ENCODE results near the gene WNT4.
A peak's percentile ranks its signal among the peaks of the same experiment; 100 is the strongest.

Gene WNT4

DNA sequence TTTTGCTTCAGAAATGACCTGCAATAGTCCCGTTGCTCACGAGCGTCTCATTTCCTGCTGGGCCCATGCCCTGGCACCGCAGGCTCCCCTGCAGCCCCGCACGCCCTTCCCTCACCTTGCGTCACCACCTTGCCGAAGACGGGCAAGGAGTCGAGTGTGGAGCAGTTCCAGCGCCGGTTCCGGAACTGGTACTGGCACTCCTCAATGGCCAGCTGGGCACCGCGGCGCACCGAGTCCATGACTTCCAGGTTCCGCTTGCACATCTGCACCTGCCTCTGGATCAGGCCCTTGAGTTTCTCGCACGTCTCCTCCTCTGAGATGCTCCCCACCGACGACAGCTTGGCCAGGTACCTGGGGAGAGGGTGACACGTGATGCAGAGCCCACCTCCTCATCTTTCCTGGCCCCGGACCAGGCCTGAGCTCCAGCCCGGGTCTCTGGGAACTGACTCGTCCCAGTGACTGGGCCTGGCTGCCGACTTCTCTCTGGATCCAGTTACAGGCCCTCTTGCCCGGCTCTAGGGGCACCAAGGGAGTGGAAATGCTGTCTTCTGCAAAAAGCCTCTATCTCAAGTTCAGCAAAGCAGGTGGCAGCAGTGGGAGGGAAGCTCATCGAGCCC is 13.3 kb downstream of the WNT4 start:
- no peak for DNase-seq (ENCODE audit: low spot score)

DNA sequence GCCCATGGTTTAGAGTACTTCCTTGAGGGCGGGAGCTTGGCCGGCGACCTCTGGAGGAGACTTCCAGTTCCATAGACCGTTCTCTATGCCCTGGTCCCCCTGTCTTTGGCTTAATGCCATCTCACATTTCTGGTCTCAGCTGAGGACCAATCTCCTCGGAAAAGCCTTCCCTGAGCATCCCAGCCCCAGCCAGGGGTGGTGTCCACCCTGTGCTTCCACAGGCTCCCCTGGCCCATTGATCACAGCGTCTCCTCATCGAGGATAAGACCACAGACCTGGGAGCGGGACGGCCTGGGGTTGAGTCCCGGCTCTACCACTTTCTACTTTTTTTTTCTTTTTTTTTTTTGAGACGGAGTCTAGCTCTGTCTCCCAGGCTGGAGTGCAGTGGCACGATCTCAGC is 14.5 kb downstream of the WNT4 start:
- no peak for DNase-seq (ENCODE audit: low spot score)

DNA sequence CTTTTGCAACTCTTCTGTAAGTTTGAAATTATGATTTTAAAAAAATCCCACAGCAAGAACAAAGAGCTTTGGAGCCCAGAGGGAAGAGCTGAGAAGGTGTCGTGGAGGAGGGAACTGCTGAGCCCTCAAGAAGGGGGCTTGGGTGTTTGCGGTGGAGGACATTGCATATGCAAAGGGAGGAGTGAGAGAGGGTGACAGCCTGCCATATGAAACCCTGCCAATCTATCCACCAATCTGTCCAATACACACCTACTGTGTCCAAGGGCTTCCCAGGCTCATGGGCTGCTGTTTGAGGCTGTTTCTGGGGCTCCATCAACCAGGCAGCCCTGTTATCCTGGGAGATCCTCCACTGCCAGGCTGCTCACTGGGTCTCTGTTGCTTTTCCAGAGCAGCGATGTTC is 15.2 kb downstream of the WNT4 start:
- no peak for DNase-seq (ENCODE audit: low spot score)

DNA sequence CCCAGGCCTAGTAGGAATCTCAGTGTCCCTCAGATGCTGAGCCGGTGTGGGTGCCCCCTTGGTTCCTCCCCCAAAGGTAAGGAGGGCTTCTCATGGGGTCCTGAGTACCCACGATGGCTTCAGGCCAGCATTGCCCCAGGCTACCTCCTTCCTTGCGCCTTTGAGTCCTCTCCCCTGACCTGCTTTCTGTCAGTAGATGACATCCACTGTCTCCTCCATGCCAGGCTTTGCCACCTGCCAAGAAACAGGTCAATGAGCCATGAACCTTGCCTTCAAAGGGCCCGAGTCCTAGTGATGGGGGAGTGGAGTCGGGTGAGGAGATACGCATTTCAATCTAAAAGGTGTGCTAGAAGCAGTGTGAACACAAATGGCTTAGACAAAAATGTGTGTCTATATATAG is 15.6 kb downstream of the WNT4 start:
- DNase-seq (ENCODE audit: low spot score), result no peak

DNA sequence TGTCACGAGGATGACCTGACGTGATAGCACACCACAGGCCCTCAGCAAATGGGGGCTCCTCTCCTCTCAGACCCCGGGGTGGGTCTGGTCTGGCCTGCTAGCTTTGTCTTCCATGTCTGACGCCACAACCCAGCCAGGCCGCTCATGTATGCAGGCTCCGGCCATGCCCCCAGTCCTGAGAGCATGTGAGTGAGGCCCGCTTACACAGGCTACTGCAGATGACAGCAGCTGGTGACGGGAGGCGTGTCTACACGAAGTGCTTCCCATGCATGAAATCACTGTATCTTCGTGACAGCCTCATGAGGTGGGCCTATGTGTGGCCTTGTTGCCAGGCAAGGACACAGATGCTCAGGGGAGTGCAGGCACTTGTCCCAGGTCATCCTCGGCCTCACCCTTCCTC is 16.4 kb downstream of the WNT4 start:
- DNase-seq (ENCODE audit: low spot score), result no peak

DNA sequence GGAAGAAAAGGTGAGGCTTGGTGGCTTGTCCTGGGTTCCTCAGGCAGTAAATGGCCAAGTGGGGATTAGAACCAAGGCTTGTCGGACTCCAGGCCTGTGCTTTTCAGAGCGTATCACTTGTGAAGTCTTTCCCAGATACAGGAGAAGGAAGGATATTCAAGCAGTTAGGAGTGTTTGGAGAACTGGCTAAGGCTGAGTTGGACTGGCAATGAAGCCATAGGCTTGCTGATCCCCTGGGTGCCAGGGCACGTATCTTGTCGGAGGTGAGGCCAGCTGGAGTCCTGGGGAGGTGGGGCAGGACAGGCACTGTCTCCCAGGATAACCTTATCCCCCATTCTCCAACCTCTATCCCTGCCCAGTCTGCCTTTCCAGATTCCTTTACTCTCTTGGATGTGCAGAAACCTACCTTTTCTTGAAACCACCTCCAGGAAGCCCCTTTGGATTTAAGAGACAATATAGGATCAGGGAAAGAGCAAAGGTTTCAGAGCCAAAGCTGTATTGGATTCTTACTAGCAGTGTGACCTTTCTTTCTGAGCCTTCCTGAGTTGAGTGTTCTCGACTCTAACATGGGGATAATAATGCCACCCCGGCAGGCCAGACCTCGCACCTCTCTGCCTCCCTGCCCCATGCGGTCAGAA is 18.2 kb downstream of the WNT4 start:
- DNase-seq (ENCODE audit: low spot score), result no peak

DNA sequence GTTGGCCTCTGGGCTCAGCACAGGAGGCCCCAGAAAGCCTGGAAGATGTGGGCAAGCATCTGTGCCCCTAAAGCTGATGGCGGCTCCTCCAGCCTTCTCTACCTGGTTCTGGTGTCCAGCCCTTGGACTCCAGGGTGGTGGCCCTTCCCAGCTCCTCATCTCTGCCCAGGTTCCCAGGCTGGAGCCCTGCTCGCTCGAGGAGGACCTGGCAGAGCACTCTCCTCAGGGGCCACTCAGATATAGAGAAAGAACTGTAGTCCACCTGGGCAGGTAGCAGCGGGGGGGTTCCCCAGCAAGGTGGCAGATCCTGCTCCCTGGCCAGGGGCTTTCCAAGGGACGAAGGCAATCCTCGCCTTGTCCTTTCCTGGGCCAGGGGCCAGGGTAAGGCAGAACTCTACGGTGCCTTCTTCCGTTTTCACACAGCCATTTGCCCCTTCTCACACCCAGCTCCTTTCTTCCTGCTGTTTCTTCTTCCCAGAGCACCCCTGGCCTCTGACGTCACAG is 18.9 kb downstream of the WNT4 start:
- no peak for DNase-seq (ENCODE audit: low spot score)

DNA sequence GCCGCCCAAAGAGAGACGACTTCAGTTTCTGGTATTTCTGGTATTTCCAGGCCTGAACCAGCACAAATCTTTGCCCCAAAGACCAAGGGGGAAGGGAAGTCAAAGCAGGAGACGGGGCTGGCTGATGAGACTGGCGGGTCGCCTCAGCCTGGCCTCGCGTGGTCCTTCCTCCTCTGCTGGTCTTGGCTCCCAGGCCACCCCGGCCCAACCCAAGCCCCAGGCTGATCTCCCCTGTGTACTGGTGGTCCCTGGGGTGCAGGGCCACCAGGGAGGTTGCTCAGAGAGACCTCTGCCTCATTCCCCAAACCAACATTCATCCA is 19.9 kb downstream of the WNT4 start:
- no peak for DNase-seq (ENCODE audit: low spot score)

DNA sequence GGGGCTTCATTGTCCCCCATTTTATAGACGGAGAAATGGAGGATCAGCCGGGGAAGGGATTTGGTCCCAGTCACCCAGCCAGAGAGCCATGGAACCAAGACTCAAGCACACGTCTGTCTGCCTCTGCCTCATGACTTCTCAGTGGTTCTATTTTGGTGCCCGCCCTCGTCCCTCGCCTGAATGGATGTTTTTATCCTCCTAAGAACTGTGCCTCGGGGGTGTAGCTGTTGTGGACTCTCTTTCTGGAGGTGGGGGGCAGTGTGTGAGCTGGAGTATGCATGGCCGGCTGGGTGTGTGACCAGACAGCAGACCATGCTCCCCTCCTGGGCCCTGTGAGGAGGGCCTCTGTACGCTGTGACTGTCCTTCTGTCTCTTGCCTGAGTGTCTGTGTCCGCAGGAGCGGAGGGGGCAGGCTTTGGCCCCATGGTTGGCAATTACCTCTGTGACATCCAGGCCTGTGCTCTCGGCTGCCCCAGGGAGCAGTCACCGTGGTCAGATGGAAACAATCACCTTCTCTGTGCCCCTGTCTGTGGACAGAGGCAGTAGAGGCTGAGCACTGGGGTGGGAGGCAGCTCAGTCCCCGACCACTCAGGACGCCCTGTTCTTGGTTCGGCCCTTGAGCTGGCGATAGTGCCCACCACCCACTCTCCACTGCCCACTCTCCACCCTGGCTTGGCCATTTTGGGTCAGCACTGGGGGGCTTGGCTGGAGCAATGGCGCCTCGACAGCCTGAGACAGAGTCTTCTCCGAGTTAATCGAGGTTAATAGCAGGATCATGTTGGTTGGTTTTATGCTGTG is 20.4 kb downstream of the WNT4 start:
- DNase-seq (ENCODE audit: low spot score), result peak; percentile 64

DNA sequence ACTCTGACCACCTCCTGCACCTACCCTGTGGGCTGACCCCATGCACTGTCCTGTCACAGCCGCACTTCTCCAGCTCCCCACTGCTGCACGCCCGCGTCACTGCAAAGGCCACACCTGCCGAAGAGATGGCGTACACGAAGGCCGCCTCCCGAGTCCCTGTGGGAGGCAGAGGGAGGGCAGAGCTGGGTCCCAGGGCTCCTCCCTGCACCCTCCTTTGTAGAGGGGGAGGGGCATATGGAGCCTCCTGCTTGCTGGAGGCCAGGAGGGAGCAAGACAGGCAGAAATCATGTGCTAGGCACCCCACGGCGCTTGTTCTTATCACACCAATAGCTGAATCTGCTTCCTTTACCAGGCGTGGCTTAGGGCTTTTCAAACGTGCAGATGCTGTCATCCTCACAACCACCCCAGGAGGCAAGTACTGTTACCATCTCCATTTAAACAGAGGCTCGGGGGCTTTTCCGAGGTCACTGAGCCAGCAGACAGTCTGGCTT is 21.4 kb downstream of the WNT4 start:
- no peak for DNase-seq (ENCODE audit: low spot score)

DNA sequence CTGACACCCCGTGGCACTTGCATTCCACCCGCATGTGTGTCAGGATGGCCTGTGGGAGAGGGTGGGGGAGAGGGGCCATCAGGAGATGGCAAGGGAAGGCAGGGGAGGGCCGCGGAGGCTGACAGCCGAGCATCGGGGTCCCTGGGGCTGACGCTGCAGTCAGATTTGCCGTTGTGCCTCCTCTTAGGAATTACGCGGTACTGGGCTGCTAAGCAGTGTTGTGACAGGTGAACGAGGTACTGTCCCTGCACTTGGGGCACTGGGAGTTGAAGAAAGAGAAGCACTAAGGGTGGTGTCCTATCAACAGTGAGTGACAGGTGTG is 22.5 kb downstream of the WNT4 start:
- DNase-seq (ENCODE audit: low spot score), result no peak

DNA sequence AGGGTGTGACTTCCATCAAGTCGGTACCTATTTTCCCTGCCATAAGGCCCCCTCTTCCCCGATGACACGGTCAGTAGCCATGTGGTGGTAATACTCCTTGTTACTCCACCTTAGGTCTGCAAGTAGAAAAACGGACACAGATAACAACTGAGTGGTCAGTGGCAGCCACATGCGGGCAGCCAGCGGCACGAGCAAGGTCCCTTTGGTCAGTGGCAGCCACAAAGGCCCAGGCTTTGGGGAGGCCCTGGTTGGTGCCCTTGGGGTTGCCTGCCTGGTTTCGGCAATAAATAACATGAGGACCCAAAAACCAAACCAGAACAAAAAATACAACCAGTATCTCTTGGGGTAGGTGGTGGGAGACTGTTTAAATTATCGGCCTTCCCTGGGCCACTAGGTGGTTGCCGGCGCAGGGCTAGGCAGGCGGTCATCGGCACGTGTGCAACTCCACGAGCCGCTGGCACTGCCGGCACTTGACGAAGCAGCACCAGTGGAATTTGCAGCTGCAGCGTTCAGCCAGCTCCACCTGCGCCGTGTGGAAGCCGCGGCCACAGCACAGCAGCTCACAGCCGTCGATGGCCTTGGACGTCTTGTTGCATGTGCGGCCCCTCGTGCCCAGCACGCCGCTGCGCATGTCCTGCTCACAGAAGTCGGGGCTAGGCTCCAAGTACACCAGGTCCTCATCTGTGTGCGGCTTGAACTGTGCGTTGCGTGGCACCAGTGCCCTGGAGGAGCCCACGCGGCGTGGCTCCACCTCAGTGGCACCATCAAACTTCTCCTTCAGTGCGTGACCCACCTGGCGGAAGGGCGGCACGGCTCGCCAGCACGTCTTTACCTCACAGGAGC is 23.1 kb downstream of the WNT4 start:
- no peak for DNase-seq (ENCODE audit: low spot score)

DNA sequence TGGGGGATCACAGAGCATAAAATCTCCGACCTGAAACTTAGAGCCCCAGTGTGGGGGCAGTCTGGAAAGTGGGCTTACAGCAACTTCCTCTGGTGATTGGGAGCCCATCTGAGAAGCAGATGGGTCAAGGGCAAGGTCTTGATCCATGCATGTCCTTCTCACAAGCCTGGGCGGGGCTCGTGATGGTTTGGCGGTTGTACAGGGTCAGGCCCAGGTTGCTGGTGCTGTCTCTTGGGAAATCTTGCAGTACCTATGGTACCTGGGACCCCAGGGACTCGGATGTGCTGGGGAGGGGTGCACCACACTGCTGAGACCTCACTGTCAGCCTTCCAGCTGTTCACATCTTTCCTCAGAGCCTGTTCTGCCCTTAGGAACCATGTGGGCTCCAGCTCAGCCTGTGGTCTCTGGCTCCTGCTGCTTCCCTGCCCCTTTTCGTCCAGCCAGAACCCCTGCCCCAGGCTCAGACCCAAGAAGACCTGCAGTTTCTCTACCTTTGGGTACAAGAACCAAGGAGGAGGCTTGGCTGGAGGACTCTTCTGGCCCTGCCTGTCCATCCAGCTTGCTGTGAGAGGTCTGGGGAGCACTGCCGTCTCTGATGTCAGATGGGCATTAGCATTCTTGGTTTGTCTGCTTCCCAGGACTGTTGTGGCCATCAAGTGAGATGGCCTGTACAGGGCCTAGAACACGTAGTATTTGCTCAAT is 24.5 kb downstream of the WNT4 start:
- DNase-seq (ENCODE audit: low spot score), result no peak

DNA sequence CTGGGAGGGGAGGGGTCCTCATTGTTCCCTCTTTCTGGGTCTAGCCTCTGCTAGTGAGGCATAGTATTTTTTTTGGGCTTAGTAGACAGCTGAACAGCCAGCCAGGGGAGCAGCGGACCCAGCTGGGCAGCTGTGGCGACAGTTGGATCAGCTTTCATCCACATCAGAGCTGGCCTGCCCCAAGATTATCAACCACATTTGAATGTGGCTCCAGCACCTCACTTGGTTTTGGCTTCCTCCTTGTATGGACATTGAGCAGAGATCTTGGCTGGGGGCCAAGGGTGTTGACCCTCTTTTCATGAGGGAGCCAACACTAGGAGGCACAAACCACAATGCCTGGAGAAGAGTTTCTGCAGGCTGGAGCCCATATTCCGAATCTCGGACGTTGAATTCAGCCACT is 25.0 kb downstream of the WNT4 start:
- no peak for DNase-seq (ENCODE audit: low spot score)

DNA sequence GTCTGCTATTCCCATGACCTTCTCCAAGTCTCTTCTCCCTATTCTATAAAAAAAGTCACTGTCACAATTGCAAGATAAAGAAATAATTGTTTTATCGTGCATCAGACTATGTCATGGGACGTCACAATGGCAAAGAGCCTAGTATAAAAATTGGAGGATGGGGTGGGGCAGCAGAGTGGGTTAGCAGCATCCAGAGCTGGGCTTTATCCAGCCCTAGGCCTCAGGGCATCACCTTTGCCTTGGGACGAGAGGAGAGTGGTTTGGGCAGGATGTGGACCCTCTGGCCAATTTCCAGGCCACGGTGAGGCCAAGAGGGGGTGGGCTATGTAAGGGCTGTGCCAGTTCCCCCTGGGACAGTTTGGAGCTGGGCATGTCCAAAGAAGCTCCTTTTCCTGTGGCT is 25.7 kb downstream of the WNT4 start:
- peak; percentile 83 for DNase-seq (ENCODE audit: low spot score)

DNA sequence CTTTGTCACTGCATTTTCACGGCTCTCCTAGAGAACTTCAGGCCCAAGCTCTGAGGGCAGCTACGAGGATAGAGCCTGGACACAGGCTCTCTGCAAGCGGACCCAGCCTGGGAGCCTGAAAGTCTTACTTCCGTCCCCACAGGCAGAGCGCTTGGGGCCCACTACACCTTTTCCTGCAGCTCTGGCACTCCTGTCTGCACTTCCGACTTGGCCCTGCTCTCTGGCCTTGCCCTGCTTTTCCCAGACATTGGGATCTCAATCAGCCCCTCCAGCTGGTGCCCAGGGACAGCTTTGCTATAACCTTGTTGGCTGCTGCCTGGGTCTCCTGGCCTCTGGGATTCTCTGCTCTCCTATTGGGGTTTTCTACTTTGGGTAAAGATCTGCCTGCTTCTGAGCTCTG is 27.6 kb downstream of the WNT4 start:
- DNase-seq (ENCODE audit: low spot score), result no peak

DNA sequence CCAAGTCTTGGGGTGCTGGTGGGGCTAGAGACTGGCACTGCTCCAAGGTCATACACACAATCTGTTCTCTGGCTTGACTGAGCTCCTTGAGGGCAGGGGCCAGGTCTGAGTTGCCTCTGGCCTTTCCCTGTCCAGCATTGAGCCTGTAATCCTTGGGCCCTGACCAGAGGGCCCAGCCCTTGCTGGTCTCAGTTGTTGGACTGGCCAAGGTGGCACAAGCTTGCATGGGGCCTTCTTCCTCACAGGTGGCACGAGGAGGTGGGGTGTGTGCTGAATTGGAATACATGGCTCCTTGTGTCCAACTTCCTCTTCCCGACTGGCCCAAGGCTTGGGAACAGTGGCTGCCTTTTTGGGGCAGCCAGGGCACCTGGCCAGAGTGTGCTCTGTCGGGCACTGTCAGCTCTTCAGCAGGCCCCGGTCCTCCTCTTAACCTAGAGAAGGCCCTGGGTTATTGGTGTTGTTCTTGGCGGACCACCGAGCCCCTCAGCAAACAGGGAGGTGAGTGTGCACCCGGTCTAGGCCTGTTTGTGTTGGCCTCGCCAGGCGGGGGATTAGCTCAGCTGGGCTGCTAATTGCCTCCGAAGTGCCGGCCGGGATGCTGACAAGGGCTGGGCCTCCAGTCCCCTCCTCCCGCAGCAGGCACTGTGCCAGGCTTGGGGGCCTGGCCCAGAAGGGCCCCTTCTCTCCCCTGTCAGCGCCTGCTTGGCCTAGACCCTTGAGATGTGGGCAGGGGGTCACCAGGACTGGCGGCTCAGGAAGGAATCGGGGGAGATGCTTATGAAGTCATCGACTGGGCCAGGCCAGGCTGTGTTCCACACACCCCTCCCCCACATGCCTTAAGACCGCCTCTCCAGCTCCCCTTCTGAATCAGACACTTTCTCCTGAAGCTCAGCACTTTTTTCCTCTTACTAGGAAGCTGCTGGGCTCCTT is 28.5 kb downstream of the WNT4 start:
- peak; percentile 51 for DNase-seq (ENCODE audit: low spot score)

DNA sequence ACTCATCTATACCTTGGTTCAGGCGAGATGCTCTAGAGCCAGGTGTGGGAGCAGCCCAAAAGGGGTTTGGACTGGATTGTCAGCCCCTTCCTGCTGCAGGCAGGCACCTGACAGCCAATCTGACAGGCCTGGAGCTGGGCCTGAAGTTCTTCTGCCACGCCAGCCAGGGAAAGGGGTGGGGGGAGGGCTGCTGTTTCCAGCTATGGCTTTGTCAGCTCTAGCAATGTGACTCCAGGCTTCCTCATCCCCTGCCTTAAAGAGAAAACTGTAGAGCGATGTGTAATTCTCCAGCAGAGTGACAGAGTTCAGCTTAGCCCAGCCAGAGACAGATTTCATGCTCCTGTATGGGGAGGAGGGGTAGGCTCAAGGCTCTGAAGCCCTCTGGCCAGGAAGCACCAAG is 30.3 kb downstream of the WNT4 start:
- no peak for DNase-seq (ENCODE audit: low spot score)

DNA sequence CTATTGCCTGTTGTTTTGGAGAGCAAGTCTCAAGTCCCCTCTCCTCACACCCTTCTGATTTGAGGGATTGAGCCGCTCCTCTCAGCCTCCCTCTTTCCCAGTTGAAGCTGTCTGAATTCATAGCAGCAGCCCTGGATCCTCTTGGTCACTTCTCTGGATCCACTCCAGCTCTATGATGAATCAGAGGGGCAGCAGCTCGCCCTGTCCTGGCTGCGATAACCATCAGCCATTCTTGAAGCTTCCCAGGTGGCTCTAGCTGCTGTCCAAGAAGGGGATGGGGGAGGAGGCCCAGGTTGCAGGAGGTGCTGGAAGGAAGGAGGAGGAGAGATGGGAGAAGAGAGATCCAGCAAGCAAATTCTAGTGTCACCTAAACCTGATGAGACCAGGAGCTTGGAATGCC is 31.3 kb downstream of the WNT4 start:
- DNase-seq (ENCODE audit: low spot score), result no peak

DNA sequence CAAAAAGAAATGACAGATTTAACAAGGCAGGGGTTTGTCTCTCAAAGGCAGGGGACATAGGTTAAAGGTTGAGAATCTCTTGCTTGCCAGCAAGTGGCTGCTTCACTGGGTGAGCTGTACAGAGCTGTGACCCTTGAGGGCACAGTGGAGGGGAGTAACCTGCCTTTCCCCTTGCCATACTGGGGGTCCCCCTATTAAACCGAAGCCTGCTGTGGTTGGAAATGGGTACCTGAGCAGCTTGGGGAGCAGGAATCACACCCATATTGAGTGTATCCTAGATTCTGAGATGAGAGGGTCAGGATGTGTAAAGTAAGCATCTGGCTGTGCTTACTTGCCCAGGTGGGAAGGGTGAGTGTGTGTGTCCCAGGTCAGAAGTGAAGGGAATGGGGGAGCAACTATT is 31.8 kb downstream of the WNT4 start:
- no peak for DNase-seq (ENCODE audit: low spot score)

DNA sequence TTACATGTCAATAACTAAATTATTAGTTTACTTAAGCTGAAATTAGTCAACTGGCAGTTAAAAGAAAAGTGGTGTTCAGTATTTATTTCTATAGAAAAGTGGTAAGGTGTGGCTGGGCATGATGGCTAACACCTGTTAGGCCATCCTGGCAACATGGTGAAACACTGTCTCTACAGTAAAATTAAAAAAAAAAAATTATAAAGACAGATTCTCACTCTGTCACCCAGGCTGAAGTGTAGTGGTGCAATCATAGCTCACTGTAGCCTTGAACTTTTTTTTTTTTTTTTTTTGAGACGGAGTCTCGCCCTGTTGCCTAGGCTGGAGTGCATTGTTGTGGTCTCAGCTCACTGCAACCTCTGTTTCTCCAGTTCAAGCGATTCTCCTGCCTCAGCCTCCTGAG is 32.9 kb downstream of the WNT4 start:
- no peak for DNase-seq (ENCODE audit: low spot score)

Measured in pons (tissue), 1 donor.